SHP77 treated with DMSO at 0.1 percent for 48 hours (cell line): ENCODE results near the gene PGAM2.

ENCODE experiments used
- DNase-seq: peaks from one replicate; lab custom pipeline; 2025; lab: John Stamatoyannopoulos, UW

Gene PGAM2

GRCh38 chr7:44103566-44103922 lies 38.2 kb upstream of the PGAM2 start:
- no peak for DNase-seq

DNA sequence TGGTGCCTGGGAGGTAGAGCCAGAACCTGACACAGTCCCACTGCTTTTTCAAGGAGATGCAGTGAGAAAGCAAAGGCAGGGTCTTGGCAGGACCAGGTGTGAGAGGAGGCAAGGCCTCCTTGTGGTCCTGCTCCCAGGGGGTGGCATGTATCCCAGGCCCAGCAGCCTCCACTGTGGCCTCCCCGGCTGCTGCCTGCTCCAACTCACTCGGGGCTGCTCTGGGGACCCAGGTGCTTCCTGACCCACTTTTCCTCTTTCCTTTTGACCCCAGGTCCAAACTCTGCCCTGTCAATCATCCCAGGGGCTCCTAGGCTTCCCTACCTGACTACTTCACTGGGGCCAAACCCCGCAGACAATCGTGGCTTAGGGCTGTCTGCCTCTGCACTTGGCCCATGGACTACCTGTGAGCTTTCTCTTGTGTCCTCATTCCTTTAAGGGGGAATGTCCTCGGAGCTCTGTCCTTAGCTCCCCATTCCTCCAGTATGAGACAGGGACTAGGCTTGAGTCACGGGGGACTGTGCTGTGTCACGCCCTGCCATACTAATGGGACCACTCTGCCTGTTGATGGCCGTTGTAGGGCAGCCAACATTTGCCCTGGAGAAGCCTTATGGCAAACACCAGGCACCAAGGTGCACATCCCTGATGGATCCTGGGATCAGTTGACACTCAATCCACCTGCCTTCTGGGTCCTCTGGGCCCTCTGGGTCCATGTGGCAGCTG lies 37.6 kb upstream of the PGAM2 start:
- no peak for DNase-seq

GRCh38 chr7:44101966-44102845 lies 36.8 kb upstream of the PGAM2 start:
- no peak for DNase-seq

- no peak for DNase-seq
Measured at GRCh38 chr7:44101303-44101965, 36.1 kb upstream of the PGAM2 start.

- DNase-seq = no peak
Measured at GRCh38 chr7:44100458-44101302, 35.3 kb upstream of the PGAM2 start.

DNA sequence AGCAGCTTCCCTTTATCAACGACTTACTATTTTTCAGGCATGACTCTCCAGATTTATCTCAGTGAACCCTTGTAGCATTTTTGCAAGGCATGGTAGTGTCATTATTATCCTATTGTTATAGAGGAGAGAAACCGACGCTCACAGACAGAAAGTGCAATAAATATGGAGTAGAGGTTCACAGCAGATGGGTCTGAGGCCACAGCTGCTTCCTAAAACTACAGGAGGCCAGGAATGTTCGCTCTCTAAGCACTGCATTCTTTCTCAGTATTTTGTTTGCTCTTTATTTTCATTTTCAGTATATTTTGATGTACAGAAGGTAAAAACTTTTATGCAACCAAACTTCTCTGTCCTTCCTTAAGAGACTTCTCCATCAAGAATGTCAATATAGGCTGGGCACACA lies 34.3 kb upstream of the PGAM2 start:
- DNase-seq = no peak

DNA sequence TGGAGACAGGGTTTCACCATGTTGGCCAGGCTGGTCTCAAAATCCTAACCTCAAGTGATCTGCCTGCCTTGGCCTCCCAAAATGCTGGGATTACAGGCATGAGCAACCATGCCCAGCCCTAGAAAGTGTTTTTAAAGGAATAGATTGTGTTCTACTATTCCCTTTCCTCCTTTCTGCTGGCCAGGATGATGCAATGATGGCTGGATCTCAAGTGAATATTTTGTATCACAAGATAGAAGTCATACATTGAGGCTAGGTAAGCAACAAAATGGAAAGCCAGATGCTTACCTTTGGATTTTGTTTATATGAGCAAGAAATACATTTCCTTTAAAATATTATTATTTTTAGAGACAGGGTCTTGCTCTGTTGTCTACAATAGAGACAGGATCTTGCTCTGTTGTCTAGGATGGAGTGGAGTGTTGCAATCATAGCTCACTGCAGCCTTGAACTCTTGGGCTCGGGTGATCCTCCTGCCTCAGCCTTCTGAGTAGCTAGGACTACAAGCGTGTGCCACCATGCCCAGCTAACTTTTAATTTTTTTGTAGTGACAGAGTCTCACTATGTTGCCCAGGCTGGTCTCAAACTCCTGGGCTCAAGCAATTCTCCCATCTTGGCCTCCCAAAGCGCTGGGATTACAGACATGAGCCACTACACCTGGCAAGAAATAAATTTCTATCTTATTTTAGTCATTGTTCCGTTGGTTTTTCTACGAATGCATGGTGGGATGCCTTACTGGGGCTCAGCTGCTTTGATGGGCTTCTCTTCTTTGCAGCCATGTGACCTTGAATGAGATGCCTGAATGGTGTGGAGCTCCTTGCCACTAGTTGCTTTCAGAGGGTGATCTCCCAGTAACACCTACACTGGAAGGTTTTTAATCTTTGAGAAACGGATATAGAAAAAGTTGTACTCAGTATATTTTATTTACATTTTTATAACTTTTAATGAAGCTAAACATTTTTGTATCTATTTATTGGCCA lies 33.0 kb upstream of the PGAM2 start:
- DNase-seq = no peak

DNA sequence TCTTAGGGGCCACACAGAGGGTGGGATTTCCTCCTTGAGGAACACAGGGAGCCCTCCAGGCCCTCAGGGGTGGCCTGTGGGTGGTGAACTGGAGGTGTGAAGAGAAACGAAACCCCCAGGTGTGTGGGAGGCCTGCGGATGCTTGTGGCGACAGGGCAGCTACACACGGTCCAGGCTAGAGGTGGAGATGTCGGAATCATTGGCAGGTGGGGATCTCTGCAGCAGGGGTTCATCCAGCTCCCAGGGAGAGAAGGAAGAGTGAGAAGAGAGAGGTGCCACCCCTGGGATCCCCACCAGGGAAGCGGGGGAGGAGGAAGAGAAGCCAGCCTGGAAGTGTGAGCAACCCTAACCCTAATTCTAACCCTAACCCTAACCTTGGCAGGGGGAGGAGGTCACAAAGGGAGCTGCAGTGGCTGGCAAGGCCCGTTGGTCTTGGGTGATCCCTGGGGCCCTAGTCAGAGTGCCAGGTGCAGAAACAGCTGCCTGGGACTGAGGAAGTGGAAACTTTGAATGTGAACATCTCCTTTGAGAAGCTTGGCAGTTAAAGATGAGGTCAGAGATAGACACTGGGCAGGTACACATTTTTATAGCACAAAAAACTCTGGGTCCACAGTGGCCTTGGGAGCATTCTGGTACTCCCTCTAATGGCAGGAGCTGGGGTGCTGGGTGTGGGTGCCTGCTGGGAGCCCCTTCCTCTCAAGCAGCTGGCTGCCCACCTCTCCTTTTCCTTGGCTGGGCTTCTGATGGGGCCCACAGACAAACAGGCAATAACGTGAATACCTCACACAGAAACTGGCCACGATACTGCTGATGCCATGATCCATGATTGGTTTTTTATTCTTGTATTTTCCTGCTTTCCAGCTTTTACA lies 31.9 kb upstream of the PGAM2 start:
- no peak for DNase-seq

DNA sequence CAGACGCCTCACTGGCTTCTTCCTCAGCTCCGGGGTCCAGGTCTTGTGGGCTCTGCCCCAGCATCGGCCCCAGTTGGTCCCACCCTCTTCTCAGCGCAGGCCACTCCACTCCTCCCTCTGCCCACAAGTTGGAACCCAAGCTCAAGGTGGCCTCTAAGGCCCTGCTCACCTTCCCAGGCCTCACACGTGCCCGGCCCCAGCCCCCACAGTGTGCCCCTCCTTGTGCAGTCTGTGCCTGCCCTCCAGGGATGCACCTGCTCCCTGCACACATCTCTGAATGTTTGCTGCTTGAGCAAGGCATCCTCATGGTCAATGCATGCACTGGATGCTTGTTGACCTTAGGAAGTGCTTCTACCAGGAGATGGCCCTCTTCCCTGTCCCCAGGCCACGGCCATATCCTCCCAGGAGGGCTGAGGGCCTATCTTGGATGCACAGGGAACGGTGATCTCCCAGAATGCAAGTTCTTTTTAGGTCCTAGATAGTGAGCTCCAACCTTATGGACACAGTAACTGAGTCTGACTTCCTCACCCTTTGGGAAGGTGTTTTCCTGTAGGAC lies 31.0 kb upstream of the PGAM2 start:
- no peak for DNase-seq

DNA sequence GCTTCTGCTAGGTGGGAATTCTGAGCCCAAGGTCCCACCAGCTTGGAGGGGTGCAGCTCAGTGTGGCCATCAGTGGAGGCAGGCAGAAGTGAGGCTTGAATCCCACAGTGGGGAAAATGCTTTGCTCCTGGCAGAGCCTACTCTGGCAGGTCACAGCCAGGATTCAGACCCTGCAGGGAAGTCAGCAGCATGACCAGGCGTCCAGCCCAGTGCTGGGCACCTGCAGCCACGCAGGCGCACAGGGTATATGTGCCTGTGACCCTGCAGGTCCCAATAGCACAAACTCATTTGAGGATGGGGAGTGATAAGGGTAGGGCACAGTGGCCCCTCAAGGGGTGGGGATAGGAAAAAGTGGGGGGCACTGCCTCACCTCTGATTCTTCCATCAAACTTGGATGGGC lies 30.4 kb upstream of the PGAM2 start:
- no peak for DNase-seq

DNA sequence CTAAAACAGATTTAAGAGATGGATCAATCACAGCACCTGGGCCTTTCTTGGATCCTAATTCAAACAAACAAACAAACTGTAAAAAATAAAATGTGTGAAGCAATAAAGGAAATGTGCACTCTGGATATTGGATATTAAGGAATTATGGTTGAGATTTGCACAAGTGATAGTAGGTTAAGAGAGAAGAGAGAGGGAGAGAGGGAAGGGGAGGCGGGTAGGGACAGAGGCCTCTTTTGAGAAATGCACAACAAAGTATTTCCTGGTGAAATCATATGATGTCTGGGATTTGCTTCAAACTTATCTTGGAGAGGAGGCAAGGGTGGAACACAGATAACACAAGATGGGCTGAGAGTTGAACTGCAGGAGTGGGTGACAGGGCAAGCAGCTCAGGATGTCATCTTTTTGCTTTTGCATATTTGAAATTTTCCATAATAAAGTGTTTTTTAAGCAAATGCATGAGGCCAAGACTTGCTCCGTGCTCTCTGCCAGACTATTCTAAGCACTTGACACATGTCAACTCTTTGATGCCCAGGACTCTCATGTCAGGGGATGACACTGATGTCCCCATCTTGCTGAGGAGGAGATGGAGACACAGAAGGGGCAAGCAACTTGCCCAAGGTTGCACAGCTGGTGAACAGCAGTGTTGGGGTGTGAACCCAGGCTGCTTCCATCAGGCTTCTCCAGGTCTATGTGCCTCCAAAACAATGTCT lies 29.7 kb upstream of the PGAM2 start:
- no peak for DNase-seq

GRCh38 chr7:44094365-44094764 lies 29.0 kb upstream of the PGAM2 start:
- DNase-seq = no peak

DNA sequence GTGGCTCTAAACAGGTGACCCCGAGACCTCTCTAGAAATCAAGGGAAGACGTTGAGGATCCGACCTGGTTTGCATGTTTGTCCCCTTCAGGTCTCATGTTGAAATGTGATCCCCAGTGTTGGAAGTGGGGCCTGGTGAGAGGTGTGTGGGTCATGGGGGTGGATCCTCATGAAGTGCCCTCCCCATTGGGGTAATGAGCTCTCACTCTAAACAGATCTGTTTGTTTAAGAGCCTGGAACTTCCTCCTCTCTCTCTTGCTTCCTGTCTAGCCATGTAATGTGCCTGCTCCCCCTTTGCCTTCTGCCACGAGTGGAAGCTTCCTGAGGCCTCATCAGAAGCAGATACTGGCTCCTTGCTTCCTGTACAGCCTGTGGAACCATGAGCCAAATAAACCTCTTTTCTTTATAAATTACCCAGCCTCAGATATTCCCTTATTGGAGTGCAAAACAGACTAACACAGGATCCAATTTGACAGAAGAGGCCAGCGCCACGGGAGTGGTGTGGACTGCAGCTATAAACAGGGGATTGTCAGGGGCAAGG lies 27.8 kb upstream of the PGAM2 start:
- no peak for DNase-seq

DNA sequence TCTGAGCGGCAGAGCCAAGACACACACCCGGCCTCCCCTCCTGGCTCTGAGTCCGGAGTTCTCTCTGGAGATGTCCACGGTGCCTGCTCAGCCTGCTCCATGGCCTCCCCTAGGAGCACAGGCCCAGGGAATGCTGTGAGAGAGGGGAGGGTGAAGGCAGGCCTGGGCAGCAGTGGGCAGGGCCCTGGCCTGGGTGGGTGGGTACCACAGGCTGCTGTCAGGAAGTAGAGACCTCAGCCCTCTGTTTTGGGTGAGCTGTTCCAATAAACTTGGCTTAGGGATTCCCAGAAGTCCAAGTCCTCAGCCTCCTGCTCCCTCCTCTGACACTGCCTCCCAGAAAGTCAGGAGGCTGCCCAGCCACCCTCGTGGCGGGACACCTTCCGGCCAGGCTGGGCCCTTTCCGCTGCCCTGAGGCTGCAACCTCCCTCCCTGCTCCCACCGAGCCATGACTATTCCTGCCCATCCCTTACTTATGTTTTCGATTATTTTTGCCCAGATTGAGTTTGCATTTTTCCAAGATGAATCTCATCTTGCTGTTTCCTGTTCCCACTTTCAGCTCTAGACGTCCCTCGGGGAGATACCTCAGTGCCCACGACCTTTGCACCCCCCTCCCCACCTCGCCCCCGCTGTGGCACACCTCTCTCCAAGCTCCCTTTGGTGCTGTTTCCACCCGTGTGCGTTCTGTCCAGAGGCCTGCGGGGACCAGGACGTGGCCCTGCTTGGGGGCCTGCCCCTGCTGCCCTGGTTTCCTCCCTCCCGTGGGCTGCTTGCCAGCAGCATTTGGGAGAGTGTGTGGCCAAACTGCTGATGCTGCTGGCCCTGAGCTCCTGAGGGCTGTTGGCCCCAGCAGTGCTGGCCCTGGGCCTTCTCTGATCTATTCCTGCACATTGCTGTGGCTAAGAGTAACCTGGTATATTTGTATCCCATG lies 22.8 kb upstream of the PGAM2 start:
- DNase-seq = no peak

GRCh38 chr7:44086627-44087026 lies 21.3 kb upstream of the PGAM2 start:
- no peak for DNase-seq

DNA sequence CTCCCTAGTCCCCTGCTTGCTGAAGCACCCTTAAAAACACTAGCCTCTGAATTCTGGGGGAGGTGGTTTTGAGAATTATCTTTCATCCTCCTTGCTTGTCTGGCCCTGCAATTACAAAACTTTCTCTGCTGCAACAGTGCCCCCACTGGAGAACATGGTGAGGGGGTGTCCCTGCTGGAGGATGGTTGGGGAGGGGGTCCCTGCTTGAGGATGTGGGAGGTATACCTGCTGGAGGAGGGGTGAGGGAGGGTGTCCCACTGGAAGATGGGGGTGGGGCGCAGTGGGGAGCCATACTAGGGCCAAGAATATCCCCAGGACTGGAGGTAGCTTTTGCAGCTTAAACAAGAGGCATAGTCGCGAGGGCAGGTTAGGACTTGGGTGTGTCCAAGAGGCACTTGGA lies 20.2 kb upstream of the PGAM2 start:
- DNase-seq = no peak

- no peak for DNase-seq
Measured at GRCh38 chr7:44084701-44085100, 19.3 kb upstream of the PGAM2 start.

GRCh38 chr7:44083796-44084195 lies 18.4 kb upstream of the PGAM2 start:
- no peak for DNase-seq
